Adrenal gland (tissue), 5 donors: ENCODE results near the gene ARL3.

Source experiments
- POLR2A ChIP-seq, 2 donors: fragments of 450-650 bp; IDR thresholded peaks; one replicate each; pipeline ENCODE4 v1.6.1; 2017; ENCODE audit warnings: antibody characterized with exemption in 2 of 2, mild to moderate bottlenecking in 2 of 2, moderate library complexity in 1 of 2
- TF ChIP-seq, protein P1 (sequence below), 6 experiments: fragments of 450-650 bp in 4 of 6; fragments of 200-600 bp in 2 of 6; sonication (generic) in 1 of 6; IDR thresholded peaks; 1 replicate in 5 of 6; 2 replicates in 1 of 6; pipeline versions ENCODE4 v1.5.1 to v1.8.0; 2016 to 2021; ENCODE audit warnings: antibody characterized with exemption in 6 of 6, mild to moderate bottlenecking in 2 of 6, moderate library complexity in 1 of 6
- donor health status: DM: no; HTN: no; CAD: no.

DNA sequence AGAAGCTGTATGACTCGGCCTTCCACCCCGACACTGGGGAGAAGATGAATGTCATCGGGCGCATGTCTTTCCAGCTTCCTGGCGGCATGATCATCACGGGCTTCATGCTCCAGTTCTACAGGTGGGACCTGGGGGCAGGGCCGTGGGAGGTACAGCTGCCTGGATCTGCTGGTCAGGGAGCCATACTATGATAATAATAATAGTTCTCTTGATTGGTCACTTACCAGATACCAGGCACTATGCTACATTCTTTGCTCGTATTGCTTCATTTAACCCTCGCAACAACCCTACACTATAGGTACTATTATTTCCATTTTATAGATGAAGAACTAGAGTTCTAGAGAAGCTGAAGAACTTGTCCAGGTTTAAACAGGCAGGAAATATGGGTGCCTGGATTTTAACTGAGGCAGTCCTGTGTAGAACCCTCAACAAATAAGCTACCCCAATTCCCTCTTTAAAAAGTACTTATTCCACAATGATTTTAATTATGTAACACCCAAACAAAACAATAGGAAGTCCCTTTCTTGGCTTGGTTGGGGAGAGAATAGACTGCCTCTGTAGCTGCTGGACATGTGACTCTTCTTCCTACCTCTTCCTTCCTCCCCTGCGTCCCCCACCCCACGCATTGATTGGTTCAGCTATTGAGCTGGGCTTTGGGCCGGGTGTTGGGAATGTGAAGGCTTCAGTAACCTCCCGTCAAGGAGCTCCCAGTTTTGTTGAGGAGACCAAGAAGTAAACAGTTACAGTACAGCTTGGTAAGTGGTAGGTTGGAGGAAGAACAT, 13.0 kb upstream of the ARL3 start:
- TF ChIP-seq, protein P1, sequence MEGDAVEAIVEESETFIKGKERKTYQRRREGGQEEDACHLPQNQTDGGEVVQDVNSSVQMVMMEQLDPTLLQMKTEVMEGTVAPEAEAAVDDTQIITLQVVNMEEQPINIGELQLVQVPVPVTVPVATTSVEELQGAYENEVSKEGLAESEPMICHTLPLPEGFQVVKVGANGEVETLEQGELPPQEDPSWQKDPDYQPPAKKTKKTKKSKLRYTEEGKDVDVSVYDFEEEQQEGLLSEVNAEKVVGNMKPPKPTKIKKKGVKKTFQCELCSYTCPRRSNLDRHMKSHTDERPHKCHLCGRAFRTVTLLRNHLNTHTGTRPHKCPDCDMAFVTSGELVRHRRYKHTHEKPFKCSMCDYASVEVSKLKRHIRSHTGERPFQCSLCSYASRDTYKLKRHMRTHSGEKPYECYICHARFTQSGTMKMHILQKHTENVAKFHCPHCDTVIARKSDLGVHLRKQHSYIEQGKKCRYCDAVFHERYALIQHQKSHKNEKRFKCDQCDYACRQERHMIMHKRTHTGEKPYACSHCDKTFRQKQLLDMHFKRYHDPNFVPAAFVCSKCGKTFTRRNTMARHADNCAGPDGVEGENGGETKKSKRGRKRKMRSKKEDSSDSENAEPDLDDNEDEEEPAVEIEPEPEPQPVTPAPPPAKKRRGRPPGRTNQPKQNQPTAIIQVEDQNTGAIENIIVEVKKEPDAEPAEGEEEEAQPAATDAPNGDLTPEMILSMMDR (IDR thresholded peaks at IDR 0.05): no peak
- no peak for TF ChIP-seq POLR2A (IDR thresholded peaks at IDR 0.05)
